Neural cell (in vitro differentiated cells): ENCODE results near the gene RFTN1.

ENCODE experiments used
- EZH2 ChIP-seq: fragments of 200-600, 300-800 bp; shearing (Covaris generic), sonication (generic); IDR thresholded peaks from 2 replicates; pipeline ENCODE4 v1.6.1; 2014; ENCODE audit warnings: antibody characterized with exemption, low read length, borderline replicate concordance, mild to moderate bottlenecking; ENCODE audit not compliant: insufficient read depth, poor library complexity, severe bottlenecking
- SMC3 ChIP-seq: fragments of 450-650 bp; conservative IDR thresholded peaks from 2 replicates; pipeline ENCODE4 v1.6.1; 2014; ENCODE audit warnings: antibody characterized with exemption, mild to moderate bottlenecking, moderate library complexity; ENCODE audit not compliant: poor library complexity
- TF ChIP-seq, protein P1 (sequence below): fragments of 450-650 bp; IDR thresholded peaks from 2 replicates; pipeline ENCODE4 v1.5.1; 2014; ENCODE audit warnings: antibody characterized with exemption, mild to moderate bottlenecking, moderate library complexity; ENCODE audit not compliant: poor library complexity, severe bottlenecking

- TF ChIP-seq EZH2, result no peak
- TF ChIP-seq, protein P1, sequence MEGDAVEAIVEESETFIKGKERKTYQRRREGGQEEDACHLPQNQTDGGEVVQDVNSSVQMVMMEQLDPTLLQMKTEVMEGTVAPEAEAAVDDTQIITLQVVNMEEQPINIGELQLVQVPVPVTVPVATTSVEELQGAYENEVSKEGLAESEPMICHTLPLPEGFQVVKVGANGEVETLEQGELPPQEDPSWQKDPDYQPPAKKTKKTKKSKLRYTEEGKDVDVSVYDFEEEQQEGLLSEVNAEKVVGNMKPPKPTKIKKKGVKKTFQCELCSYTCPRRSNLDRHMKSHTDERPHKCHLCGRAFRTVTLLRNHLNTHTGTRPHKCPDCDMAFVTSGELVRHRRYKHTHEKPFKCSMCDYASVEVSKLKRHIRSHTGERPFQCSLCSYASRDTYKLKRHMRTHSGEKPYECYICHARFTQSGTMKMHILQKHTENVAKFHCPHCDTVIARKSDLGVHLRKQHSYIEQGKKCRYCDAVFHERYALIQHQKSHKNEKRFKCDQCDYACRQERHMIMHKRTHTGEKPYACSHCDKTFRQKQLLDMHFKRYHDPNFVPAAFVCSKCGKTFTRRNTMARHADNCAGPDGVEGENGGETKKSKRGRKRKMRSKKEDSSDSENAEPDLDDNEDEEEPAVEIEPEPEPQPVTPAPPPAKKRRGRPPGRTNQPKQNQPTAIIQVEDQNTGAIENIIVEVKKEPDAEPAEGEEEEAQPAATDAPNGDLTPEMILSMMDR, result no peak
- no peak for TF ChIP-seq SMC3
Measured at GRCh38 chr3:16311960-16312451, 201.5 kb downstream of the RFTN1 start.
